ENCODE data around the gene GAA. TPM values are rescaled to one million over a fixed set of nuclear protein-coding genes. Genes with fewer than 3 reads are reported as not detected.

GAA gene
- polyA plus RNA-seq, 6 donors from 2014 or later = 6.5 to 18.2 (median 14.5) TPM

DNA sequence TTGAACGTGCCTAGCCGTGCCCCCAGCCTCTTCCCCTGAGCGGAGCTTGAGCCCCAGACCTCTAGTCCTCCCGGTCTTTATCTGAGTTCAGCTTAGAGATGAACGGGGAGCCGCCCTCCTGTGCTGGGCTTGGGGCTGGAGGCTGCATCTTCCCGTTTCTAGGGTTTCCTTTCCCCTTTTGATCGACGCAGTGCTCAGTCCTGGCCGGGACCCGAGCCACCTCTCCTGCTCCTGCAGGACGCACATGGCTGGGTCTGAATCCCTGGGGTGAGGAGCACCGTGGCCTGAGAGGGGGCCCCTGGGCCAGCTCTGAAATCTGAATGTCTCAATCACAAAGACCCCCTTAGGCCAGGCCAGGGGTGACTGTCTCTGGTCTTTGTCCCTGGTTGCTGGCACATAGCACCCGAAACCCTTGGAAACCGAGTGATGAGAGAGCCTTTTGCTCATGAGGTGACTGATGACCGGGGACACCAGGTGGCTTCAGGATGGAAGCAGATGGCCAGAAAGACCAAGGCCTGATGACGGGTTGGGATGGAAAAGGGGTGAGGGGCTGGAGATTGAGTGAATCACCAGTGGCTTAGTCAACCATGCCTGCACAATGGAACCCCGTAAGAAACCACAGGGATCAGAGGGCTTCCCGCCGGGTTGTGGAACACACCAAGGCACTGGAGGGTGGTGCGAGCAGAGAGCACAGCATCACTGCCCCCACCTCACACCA is 724 bp downstream of the GAA start:
- Mint-ChIP-seq H3K4me3 (peak overlapping the region; percentile 80 to 95 (median 92)), H3K9me3 (no peaks in the 10 kb centered on the region), H3K27me3 (no peaks in the 10 kb centered on the region), H3K27ac (peak overlapping the region; percentile 87 to 97 (median 92)), H3K4me1 (peaks cover 16 to 33% (median 28%) of the 10 kb centered on the region in 3 donors), H3K36me3 (no peaks in the 10 kb centered on the region)
- ATAC-seq (ENCODE audit: low read depth in 2 of 2) = peak; percentile 35 to 51
- DNase-seq = no peak

- H3K4me3 Mint-ChIP-seq = peak overlapping the region; percentile 80 to 95 (median 92)
- H3K36me3 Mint-ChIP-seq = no peaks in the 10 kb centered on the region
- H3K27me3 Mint-ChIP-seq = no peaks in the 10 kb centered on the region
- DNase-seq (no peak), ATAC-seq (ENCODE audit: low read depth in 2 of 2) (no peak)
- peak overlapping the region in 1 of 6 donors; percentile 97 for H3K27ac Mint-ChIP-seq
- no peaks in the 10 kb centered on the region for H3K9me3 Mint-ChIP-seq
- peaks cover 16 to 33% (median 28%) of the 10 kb centered on the region in 3 donors for H3K4me1 Mint-ChIP-seq
These were observed 1.5 kb downstream of the GAA start for GRCh38 chr17:80102664-80103448.

DNA sequence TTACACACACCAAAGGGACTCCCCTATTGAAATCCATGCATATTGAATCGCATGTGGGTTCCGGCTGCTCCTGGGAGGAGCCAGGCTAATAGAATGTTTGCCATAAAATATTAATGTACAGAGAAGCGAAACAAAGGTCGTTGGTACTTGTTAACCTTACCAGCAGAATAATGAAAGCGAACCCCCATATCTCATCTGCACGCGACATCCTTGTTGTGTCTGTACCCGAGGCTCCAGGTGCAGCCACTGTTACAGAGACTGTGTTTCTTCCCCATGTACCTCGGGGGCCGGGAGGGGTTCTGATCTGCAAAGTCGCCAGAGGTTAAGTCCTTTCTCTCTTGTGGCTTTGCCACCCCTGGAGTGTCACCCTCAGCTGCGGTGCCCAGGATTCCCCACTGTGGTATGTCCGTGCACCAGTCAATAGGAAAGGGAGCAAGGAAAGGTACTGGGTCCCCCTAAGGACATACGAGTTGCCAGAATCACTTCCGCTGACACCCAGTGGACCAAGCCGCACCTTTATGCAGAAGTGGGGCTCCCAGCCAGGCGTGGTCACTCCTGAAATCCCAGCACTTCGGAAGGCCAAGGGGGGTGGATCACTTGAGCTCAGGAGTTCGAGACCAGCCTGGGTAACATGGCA is 2.2 kb downstream of the GAA start:
- Mint-ChIP-seq H3K27me3 (no peaks in the 10 kb centered on the region), H3K27ac (peak overlapping the region in 1 of 6 donors; percentile 20), H3K9me3 (no peaks in the 10 kb centered on the region), H3K36me3 (no peaks in the 10 kb centered on the region), H3K4me1 (peaks cover 16 to 33% (median 28%) of the 10 kb centered on the region in 3 donors), H3K4me3 (peak overlapping the region; percentile 10 to 91 (median 54))
- ATAC-seq (ENCODE audit: low read depth in 2 of 2) = no peak
- no peak for DNase-seq

- DNase-seq = no peak
- Mint-ChIP-seq H3K9me3 (no peaks in the 10 kb centered on the region), H3K36me3 (no peaks in the 10 kb centered on the region), H3K27ac (no peak overlapping the region), H3K4me3 (peak overlapping the region in 1 of 8 donors; percentile 91), H3K27me3 (no peaks in the 10 kb centered on the region), H3K4me1 (peaks cover 16 to 33% (median 28%) of the 10 kb centered on the region in 3 donors)
- ATAC-seq (ENCODE audit: low read depth in 2 of 2) = no peak
These were observed 3.1 kb downstream of the GAA start for GRCh38 chr17:80104321-80104955.

DNA sequence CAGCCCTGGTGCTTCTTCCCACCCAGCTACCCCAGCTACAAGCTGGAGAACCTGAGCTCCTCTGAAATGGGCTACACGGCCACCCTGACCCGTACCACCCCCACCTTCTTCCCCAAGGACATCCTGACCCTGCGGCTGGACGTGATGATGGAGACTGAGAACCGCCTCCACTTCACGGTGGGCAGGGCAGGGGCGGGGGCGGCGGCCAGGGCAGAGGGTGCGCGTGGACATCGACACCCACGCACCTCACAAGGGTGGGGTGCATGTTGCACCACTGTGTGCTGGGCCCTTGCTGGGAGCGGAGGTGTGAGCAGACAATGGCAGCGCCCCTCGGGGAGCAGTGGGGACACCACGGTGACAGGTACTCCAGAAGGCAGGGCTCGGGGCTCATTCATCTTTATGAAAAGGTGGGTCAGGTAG is 3.6 kb downstream of the GAA start:
- DNase-seq = no peak
- H3K9me3 Mint-ChIP-seq = no peaks in the 10 kb centered on the region
- ATAC-seq (ENCODE audit: low read depth in 2 of 2) = no peak
- H3K4me1 Mint-ChIP-seq = peaks cover 16 to 29% (median 28%) of the 10 kb centered on the region in 3 donors
- no peak overlapping the region for H3K27ac Mint-ChIP-seq
- no peaks in the 10 kb centered on the region for H3K36me3 Mint-ChIP-seq
- H3K4me3 Mint-ChIP-seq = peak overlapping the region in 1 of 8 donors; percentile 36
- no peaks in the 10 kb centered on the region for H3K27me3 Mint-ChIP-seq

- Mint-ChIP-seq H3K27ac (no peak overlapping the region), H3K4me3 (peak overlapping the region in 1 of 8 donors; percentile 53), H3K27me3 (no peaks in the 10 kb centered on the region), H3K9me3 (no peaks in the 10 kb centered on the region), H3K36me3 (no peaks in the 10 kb centered on the region), H3K4me1 (peaks cover 11 to 21% (median 20%) of the 10 kb centered on the region in 3 donors)
- DNase-seq (no peak), ATAC-seq (ENCODE audit: low read depth in 2 of 2) (no peak)
These were observed 4.4 kb downstream of the GAA start for GRCh38 chr17:80105762-80106161.

DNA sequence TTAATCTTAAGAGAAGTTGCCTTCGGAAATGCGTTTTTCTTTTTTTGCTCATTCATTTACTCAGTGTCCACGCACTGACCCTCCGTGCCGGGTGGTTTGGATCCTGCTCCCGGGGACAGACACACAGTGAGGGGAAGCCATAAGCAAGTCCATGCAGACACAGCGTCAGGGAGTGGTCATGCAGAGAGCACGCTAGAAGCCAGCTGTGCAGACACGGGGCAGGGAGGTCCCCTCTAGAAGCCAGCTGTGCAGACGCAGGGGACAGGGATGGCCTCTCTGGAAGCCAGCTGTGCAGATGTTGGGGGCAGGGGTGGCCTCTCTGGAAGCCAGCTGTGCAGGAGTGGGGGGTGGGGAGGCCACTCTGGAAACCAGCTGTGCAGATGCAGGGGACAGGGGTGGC is 4.8 kb downstream of the GAA start:
- DNase-seq (no peak), ATAC-seq (ENCODE audit: low read depth in 2 of 2) (no peak)
- peaks cover 8 to 19% (median 16%) of the 10 kb centered on the region in 3 donors for H3K4me1 Mint-ChIP-seq
- no peaks in the 10 kb centered on the region for H3K27me3 Mint-ChIP-seq
- H3K9me3 Mint-ChIP-seq = no peaks in the 10 kb centered on the region
- H3K4me3 Mint-ChIP-seq = peak overlapping the region in 1 of 8 donors; percentile 53
- H3K27ac Mint-ChIP-seq = no peak overlapping the region
- H3K36me3 Mint-ChIP-seq = no peaks in the 10 kb centered on the region

DNA sequence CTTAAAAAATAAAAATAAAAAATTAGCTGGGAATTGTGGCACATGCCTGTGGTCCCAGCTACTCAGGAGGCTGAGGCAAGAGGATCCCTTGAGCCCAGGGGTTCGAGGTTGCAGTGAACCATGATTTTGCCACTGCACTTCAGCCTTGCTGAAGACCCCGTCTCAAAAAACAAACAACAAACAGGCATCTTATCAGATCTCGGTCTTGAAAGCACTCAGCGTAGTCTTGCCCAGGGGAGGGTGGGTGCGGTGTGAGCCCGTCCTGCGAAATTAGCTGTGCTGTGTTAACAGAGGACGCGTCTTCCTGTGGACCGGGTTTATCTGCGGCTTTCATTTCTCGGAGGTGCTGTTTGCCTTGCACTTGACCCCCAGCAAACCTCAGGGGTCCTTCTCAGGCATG is 5.4 kb downstream of the GAA start:
- no peaks in the 10 kb centered on the region for H3K9me3 Mint-ChIP-seq
- no peak overlapping the region for H3K4me3 Mint-ChIP-seq
- no peak for DNase-seq
- H3K27me3 Mint-ChIP-seq = no peaks in the 10 kb centered on the region
- no peak overlapping the region for H3K27ac Mint-ChIP-seq
- no peak for ATAC-seq (ENCODE audit: low read depth in 2 of 2)
- H3K36me3 Mint-ChIP-seq = no peaks in the 10 kb centered on the region
- H3K4me1 Mint-ChIP-seq = peaks cover 5 to 21% (median 15%) of the 10 kb centered on the region in 3 donors

- Mint-ChIP-seq H3K27ac (no peak overlapping the region), H3K36me3 (no peaks in the 10 kb centered on the region)
- ATAC-seq (ENCODE audit: low read depth in 2 of 2) = no peak
These were observed 6.0 kb downstream of the GAA start for GRCh38 chr17:80107231-80108021.

DNA sequence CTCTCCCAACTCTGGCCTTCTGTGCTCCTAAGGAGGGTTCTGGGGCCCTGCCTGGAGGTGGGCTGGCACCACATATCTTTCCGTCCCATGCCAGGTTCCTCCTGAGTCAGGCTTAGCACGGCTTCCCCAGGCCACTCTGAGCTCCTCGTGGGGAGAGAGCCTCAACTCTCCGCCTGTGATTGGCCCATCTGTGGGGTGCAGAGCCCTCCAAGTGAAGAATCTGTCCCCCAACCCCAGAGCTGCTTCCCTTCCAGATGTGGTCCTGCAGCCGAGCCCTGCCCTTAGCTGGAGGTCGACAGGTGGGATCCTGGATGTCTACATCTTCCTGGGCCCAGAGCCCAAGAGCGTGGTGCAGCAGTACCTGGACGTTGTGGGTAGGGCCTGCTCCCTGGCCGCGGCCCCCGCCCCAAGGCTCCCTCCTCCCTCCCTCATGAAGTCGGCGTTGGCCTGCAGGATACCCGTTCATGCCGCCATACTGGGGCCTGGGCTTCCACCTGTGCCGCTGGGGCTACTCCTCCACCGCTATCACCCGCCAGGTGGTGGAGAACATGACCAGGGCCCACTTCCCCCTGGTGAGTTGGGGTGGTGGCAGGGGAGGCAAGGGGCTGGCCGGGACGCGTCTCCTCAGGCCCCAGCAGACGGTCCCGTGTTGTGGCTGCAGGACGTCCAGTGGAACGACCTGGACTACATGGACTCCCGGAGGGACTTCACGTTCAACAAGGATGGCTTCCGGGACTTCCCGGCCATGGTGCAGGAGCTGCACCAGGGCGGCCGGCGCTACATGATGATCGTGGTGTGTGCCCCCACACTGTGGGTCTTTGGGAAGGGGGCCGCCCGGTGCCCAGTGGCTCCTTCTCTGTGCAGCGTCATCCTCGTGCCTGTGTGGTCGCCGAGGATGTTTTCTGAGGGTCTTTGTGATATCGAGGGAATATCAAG is 6.9 kb downstream of the GAA start:
- Mint-ChIP-seq H3K27ac (no peak overlapping the region), H3K4me3 (peak overlapping the region in 1 of 8 donors; percentile 25), H3K9me3 (no peaks in the 10 kb centered on the region), H3K36me3 (no peaks in the 10 kb centered on the region), H3K4me1 (peaks cover 8 to 16% (median 14%) of the 10 kb centered on the region in 3 donors), H3K27me3 (no peaks in the 10 kb centered on the region)
- DNase-seq (no peak), ATAC-seq (ENCODE audit: low read depth in 2 of 2) (no peak)

More at GRCh38 chr17:80107231-80108021, 6.0 kb downstream of the GAA start:
- Mint-ChIP-seq H3K4me1 (peaks cover 2 to 15% (median 11%) of the 10 kb centered on the region in 3 donors), H3K9me3 (no peaks in the 10 kb centered on the region), H3K4me3 (no peak overlapping the region), H3K27me3 (no peaks in the 10 kb centered on the region)
- DNase-seq = no peak

DNA sequence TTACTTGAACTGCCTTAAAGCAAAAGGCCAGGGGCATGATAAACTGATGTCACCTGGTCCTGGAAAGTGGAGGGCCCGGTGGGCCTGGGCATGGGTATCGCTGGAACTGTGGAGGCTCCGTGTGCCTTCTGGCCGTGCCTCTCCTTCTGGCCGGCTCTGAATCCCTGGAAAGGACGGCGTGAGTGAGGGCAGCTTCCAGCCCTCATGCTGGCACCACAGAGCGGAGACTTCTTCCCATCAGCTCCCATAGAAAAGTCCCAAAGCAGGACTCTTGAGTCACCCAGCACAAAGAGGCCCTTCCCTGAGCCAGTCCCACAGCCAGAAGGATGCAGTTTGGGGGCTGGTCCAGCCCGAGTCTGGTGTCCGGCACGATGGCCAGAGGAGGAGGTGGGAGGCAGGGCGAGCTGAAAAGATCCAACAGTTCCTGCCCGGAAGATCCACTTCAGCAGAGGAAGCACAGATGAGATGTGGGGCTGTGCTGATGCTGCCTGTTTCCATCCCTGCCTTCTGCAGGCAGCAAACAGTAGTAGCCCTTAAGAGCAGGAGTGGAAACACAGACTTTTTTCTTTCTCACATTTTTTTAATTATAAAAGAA is 7.8 kb downstream of the GAA start:
- H3K9me3 Mint-ChIP-seq = peaks cover 0 to under 1% (median 0%) of the 10 kb centered on the region in 7 donors
- no peak overlapping the region for H3K27ac Mint-ChIP-seq
- H3K36me3 Mint-ChIP-seq = no peaks in the 10 kb centered on the region
- DNase-seq = no peak
- peak overlapping the region in 1 of 8 donors; percentile 35 for H3K4me3 Mint-ChIP-seq
- no peaks in the 10 kb centered on the region for H3K27me3 Mint-ChIP-seq
- no peak for ATAC-seq (ENCODE audit: low read depth in 2 of 2)
- peaks cover 8 to 12% (median 11%) of the 10 kb centered on the region in 3 donors for H3K4me1 Mint-ChIP-seq
